ENCODE measurements around the gene NMBR. TPM values are rescaled to one million over a fixed set of nuclear protein-coding genes. Genes with fewer than 3 reads are reported as not detected.
"Not testable (repeated sequence)": the region's sequence is repeated elsewhere in the genome, so short reads cannot be mapped to it uniquely, and the experiment has no call there.

The NMBR gene
- polyA plus RNA-seq, 4 donors = 0.04 TPM; not detected in 3

- Histone ChIP-seq H3K4me1 (ENCODE audit: control insufficient read depth in 3 of 3, insufficient read depth in 2 of 3, low read depth in 1 of 3, low read length in 2 of 3) (peaks cover 0 to 11% (median 2%) of the 10 kb centered on the region in 3 donors), H3K4me3 (ENCODE audit: low read depth in 1 of 3, low read length in 3 of 3) (no peak overlapping the region), H3K36me3 (ENCODE audit: control insufficient read depth in 3 of 3, insufficient read depth in 2 of 3, low read depth in 1 of 3, low read length in 3 of 3) (peaks cover 0 to 3% (median 0%) of the 10 kb centered on the region in 3 donors), H3K27ac (ENCODE audit: low read depth in 1 of 3, low read length in 2 of 3) (no peak overlapping the region), H3K27me3 (ENCODE audit: control insufficient read depth in 3 of 3, insufficient read depth in 3 of 3, low read length in 3 of 3) (no peaks in the 10 kb centered on the region), H3K9me3 (ENCODE audit: control insufficient read depth in 2 of 2, insufficient read depth in 1 of 2, low read depth in 1 of 2, low read length in 1 of 2) (no peaks in the 10 kb centered on the region)
- DNase-seq (no peak), FAIRE-seq (no peak)
Observed at GRCh38 chr6:142152746-142153145, 5.8 kb upstream of the NMBR start.

- 89 to 92% (median 91%) methylated on average over 12 to 13 of the region's 13 CpGs for WGBS, 3 donors
- not testable (repeated sequence) for H3K27ac ChIP-seq (ENCODE audit: low read depth in 1 of 3, low read length in 2 of 3); FAIRE-seq; H3K36me3 ChIP-seq (ENCODE audit: control insufficient read depth in 3 of 3, insufficient read depth in 2 of 3, low read depth in 1 of 3, low read length in 3 of 3); H3K9me3 ChIP-seq (ENCODE audit: control insufficient read depth in 2 of 2, insufficient read depth in 1 of 2, low read depth in 1 of 2, low read length in 1 of 2); DNase-seq; H3K27me3 ChIP-seq (ENCODE audit: control insufficient read depth in 3 of 3, insufficient read depth in 3 of 3, low read length in 3 of 3); H3K4me1 ChIP-seq (ENCODE audit: control insufficient read depth in 3 of 3, insufficient read depth in 2 of 3, low read depth in 1 of 3, low read length in 2 of 3); H3K4me3 ChIP-seq (ENCODE audit: low read depth in 1 of 3, low read length in 3 of 3)
Observed at GRCh38 chr6:142141531-142141930, 5.4 kb downstream of the NMBR start.

- Histone ChIP-seq H3K9me3 (ENCODE audit: control insufficient read depth in 2 of 2, insufficient read depth in 1 of 2, low read depth in 1 of 2, low read length in 1 of 2) (no peaks in the 10 kb centered on the region), H3K4me3 (ENCODE audit: low read depth in 1 of 3, low read length in 3 of 3) (no peak overlapping the region), H3K36me3 (ENCODE audit: control insufficient read depth in 3 of 3, insufficient read depth in 2 of 3, low read depth in 1 of 3, low read length in 3 of 3) (no peaks in the 10 kb centered on the region), H3K27me3 (ENCODE audit: control insufficient read depth in 3 of 3, insufficient read depth in 3 of 3, low read length in 3 of 3) (no peaks in the 10 kb centered on the region), H3K27ac (ENCODE audit: low read depth in 1 of 3, low read length in 2 of 3) (no peak overlapping the region), H3K4me1 (ENCODE audit: control insufficient read depth in 3 of 3, insufficient read depth in 2 of 3, low read depth in 1 of 3, low read length in 2 of 3) (no peaks in the 10 kb centered on the region)
- 43 to 46% (median 45%) methylated on average over 2 of the region's 2 CpGs for WGBS, 3 donors
- FAIRE-seq (no peak), DNase-seq (no peak)
Observed at GRCh38 chr6:142138876-142139275, 8.0 kb downstream of the NMBR start.

- Histone ChIP-seq H3K36me3 (ENCODE audit: control insufficient read depth in 3 of 3, insufficient read depth in 2 of 3, low read depth in 1 of 3, low read length in 3 of 3) (no peaks in the 10 kb centered on the region), H3K27me3 (ENCODE audit: control insufficient read depth in 3 of 3, insufficient read depth in 3 of 3, low read length in 3 of 3) (peaks cover 0 to 5% (median 0%) of the 10 kb centered on the region in 3 donors), H3K27ac (ENCODE audit: low read depth in 1 of 3, low read length in 2 of 3) (no peak within 1 kb of the TSS), H3K9me3 (ENCODE audit: control insufficient read depth in 2 of 2, insufficient read depth in 1 of 2, low read depth in 1 of 2, low read length in 1 of 2) (no peaks in the 10 kb centered on the region), H3K4me3 (ENCODE audit: low read depth in 1 of 3, low read length in 3 of 3) (no peak within 1 kb of the TSS), H3K4me1 (ENCODE audit: control insufficient read depth in 3 of 3, insufficient read depth in 2 of 3, low read depth in 1 of 3, low read length in 2 of 3) (no peaks in the 10 kb centered on the region)
- FAIRE-seq (no peak), DNase-seq (no peak)
- WGBS, 3 donors = 65 to 77% (median 73%) methylated on average over 1 of the region's 1 CpG
Observed at GRCh38 chr6:142132625-142133024, 14.3 kb downstream of the NMBR start, which contains the start of gene GJE1. GJE1 (plus strand) TSS chr6:142132925; CDS start chr6:142133159, 234 bp downstream.

- 75 to 88% (median 83%) methylated on average over 1 of the region's 1 CpG for WGBS, 3 donors
- FAIRE-seq (no peak), DNase-seq (no peak)
- Histone ChIP-seq H3K36me3 (ENCODE audit: control insufficient read depth in 3 of 3, insufficient read depth in 2 of 3, low read depth in 1 of 3, low read length in 3 of 3) (no peaks in the 10 kb centered on the region), H3K9me3 (ENCODE audit: control insufficient read depth in 2 of 2, insufficient read depth in 1 of 2, low read depth in 1 of 2, low read length in 1 of 2) (no peaks in the 10 kb centered on the region), H3K27me3 (ENCODE audit: control insufficient read depth in 3 of 3, insufficient read depth in 3 of 3, low read length in 3 of 3) (peaks cover 0 to 5% (median 0%) of the 10 kb centered on the region in 3 donors), H3K4me3 (ENCODE audit: low read depth in 1 of 3, low read length in 3 of 3) (no peak overlapping the region), H3K4me1 (ENCODE audit: control insufficient read depth in 3 of 3, insufficient read depth in 2 of 3, low read depth in 1 of 3, low read length in 2 of 3) (no peaks in the 10 kb centered on the region), H3K27ac (ENCODE audit: low read depth in 1 of 3, low read length in 2 of 3) (no peak overlapping the region)
Observed at GRCh38 chr6:142130814-142131213, 16.1 kb downstream of the NMBR start.

- no peaks in the 10 kb centered on the region for H3K27me3 ChIP-seq (ENCODE audit: control insufficient read depth in 3 of 3, insufficient read depth in 3 of 3, low read length in 3 of 3)
- no peaks in the 10 kb centered on the region for H3K36me3 ChIP-seq (ENCODE audit: control insufficient read depth in 3 of 3, insufficient read depth in 2 of 3, low read depth in 1 of 3, low read length in 3 of 3)
- H3K4me1 ChIP-seq (ENCODE audit: control insufficient read depth in 3 of 3, insufficient read depth in 2 of 3, low read depth in 1 of 3, low read length in 2 of 3) = no peaks in the 10 kb centered on the region
- no peak overlapping the region for H3K4me3 ChIP-seq (ENCODE audit: low read depth in 1 of 3, low read length in 3 of 3)
- FAIRE-seq (no peak), DNase-seq (no peak)
- H3K9me3 ChIP-seq (ENCODE audit: control insufficient read depth in 2 of 2, insufficient read depth in 1 of 2, low read depth in 1 of 2, low read length in 1 of 2) = no peaks in the 10 kb centered on the region
- H3K27ac ChIP-seq (ENCODE audit: low read depth in 1 of 3, low read length in 2 of 3) = no peak overlapping the region
- WGBS, 3 donors = 63 to 72% (median 68%) methylated on average over 3 of the region's 3 CpGs
Observed at GRCh38 chr6:142121342-142121741, 25.6 kb downstream of the NMBR start.

GRCh38 chr6:142118925-142119324 lies 28.0 kb downstream of the NMBR start:
- Histone ChIP-seq H3K9me3 (ENCODE audit: control insufficient read depth in 2 of 2, insufficient read depth in 1 of 2, low read depth in 1 of 2, low read length in 1 of 2) (no peaks in the 10 kb centered on the region), H3K27ac (ENCODE audit: low read depth in 1 of 3, low read length in 2 of 3) (no peak overlapping the region), H3K4me3 (ENCODE audit: low read depth in 1 of 3, low read length in 3 of 3) (no peak overlapping the region), H3K4me1 (ENCODE audit: control insufficient read depth in 3 of 3, insufficient read depth in 2 of 3, low read depth in 1 of 3, low read length in 2 of 3) (no peaks in the 10 kb centered on the region), H3K36me3 (ENCODE audit: control insufficient read depth in 3 of 3, insufficient read depth in 2 of 3, low read depth in 1 of 3, low read length in 3 of 3) (no peaks in the 10 kb centered on the region), H3K27me3 (ENCODE audit: control insufficient read depth in 3 of 3, insufficient read depth in 3 of 3, low read length in 3 of 3) (no peaks in the 10 kb centered on the region)
- DNase-seq = no peak
- FAIRE-seq = no peak
- 77 to 85% (median 84%) methylated on average over 2 of the region's 2 CpGs for WGBS, 3 donors

- Histone ChIP-seq H3K4me1 (ENCODE audit: control insufficient read depth in 3 of 3, insufficient read depth in 2 of 3, low read depth in 1 of 3, low read length in 2 of 3) (no peaks in the 10 kb centered on the region), H3K4me3 (ENCODE audit: low read depth in 1 of 3, low read length in 3 of 3) (no peak overlapping the region), H3K9me3 (ENCODE audit: control insufficient read depth in 2 of 2, insufficient read depth in 1 of 2, low read depth in 1 of 2, low read length in 1 of 2) (no peaks in the 10 kb centered on the region), H3K27ac (ENCODE audit: low read depth in 1 of 3, low read length in 2 of 3) (no peak overlapping the region), H3K36me3 (ENCODE audit: control insufficient read depth in 3 of 3, insufficient read depth in 2 of 3, low read depth in 1 of 3, low read length in 3 of 3) (no peaks in the 10 kb centered on the region), H3K27me3 (ENCODE audit: control insufficient read depth in 3 of 3, insufficient read depth in 3 of 3, low read length in 3 of 3) (no peaks in the 10 kb centered on the region)
- DNase-seq (no peak), FAIRE-seq (no peak)
- 64 to 77% (median 71%) methylated on average over 3 of the region's 3 CpGs for WGBS, 3 donors
Observed at GRCh38 chr6:142118328-142118727, 28.6 kb downstream of the NMBR start.

- FAIRE-seq = no peak
- H3K9me3 ChIP-seq (ENCODE audit: control insufficient read depth in 2 of 2, insufficient read depth in 1 of 2, low read depth in 1 of 2, low read length in 1 of 2) = no peaks in the 10 kb centered on the region
- no peak for DNase-seq
- 71 to 88% (median 81%) methylated on average over 2 of the region's 2 CpGs for WGBS, 3 donors
- H3K4me3 ChIP-seq (ENCODE audit: low read depth in 1 of 3, low read length in 3 of 3) = no peak overlapping the region
- H3K27me3 ChIP-seq (ENCODE audit: control insufficient read depth in 3 of 3, insufficient read depth in 3 of 3, low read length in 3 of 3) = no peaks in the 10 kb centered on the region
- no peak overlapping the region for H3K27ac ChIP-seq (ENCODE audit: low read depth in 1 of 3, low read length in 2 of 3)
- H3K4me1 ChIP-seq (ENCODE audit: control insufficient read depth in 3 of 3, insufficient read depth in 2 of 3, low read depth in 1 of 3, low read length in 2 of 3) = no peaks in the 10 kb centered on the region
- H3K36me3 ChIP-seq (ENCODE audit: control insufficient read depth in 3 of 3, insufficient read depth in 2 of 3, low read depth in 1 of 3, low read length in 3 of 3) = no peaks in the 10 kb centered on the region
Observed at GRCh38 chr6:142117366-142117765, 29.6 kb downstream of the NMBR start.

Data from small intestine (tissue), 7 donors.